HepG2 (cell line): ENCODE measurements around the gene MAGT1. TPM values are rescaled to one million over a fixed set of nuclear protein-coding genes. Genes with fewer than 3 reads are reported as not detected.

Source experiments
- CSRNP2 ChIP-seq: sonication (generic); formaldehyde crosslinking; conservative IDR thresholded peaks from 2 replicates; pipeline ENCODE4 v1.8.0; 2022; ENCODE audit warnings: low read depth, missing genetic modification reagents
- HDAC1 ChIP-seq: sonication (generic); formaldehyde crosslinking; IDR thresholded peaks from 2 replicates; pipeline ENCODE4 v1.5.1; 2020; ENCODE audit warnings: mild to moderate bottlenecking, missing genetic modification reagents
- MLLT10 ChIP-seq: sonication (generic); formaldehyde crosslinking; IDR thresholded peaks from 2 replicates; pipeline ENCODE4 v1.4.0; 2020; ENCODE audit warnings: missing genetic modification reagents
- MTF2 ChIP-seq: sonication (generic); formaldehyde crosslinking; IDR thresholded peaks from 2 replicates; pipeline ENCODE4 v1.5.0; 2020; ENCODE audit warnings: missing genetic modification reagents, borderline replicate concordance
- NFYB ChIP-seq: sonication (generic); formaldehyde crosslinking; IDR thresholded peaks from 2 replicates; pipeline ENCODE4 v1.4.0; 2020; ENCODE audit warnings: missing genetic modification reagents
- PHF8 ChIP-seq: sonication (generic); formaldehyde crosslinking; IDR thresholded peaks from 2 replicates; pipeline ENCODE4 v1.5.0; 2020; ENCODE audit warnings: missing genetic modification reagents
- SALL1 ChIP-seq: sonication (generic); formaldehyde crosslinking; IDR thresholded peaks from 2 replicates; pipeline ENCODE4 v1.8.0; 2022; ENCODE audit warnings: mild to moderate bottlenecking, missing genetic modification reagents
- TCF12 ChIP-seq, 2 experiments: fragments of 450-650 bp in 1 of 2; sonication (generic) in 1 of 2; formaldehyde crosslinking in 1 of 2; IDR thresholded peaks; 2 replicates each; pipeline versions ENCODE4 v1.6.1 to v1.8.0; 2017 to 2022; ENCODE audit warnings: antibody characterized with exemption in 1 of 2, mild to moderate bottlenecking in 1 of 2, missing genetic modification reagents in 1 of 2, moderate library complexity in 1 of 2
- ZNF121 ChIP-seq: sonication (generic); formaldehyde crosslinking; IDR thresholded peaks from 2 replicates; pipeline ENCODE4 v1.5.0; 2020; ENCODE audit warnings: mild to moderate bottlenecking, missing genetic modification reagents
- ZNF296 ChIP-seq: sonication (generic); formaldehyde crosslinking; conservative IDR thresholded peaks from 2 replicates; pipeline ENCODE4 v1.5.0; 2020; ENCODE audit warnings: mild to moderate bottlenecking, missing genetic modification reagents
- ZNF30 ChIP-seq: sonication (generic); formaldehyde crosslinking; IDR thresholded peaks from 2 replicates; pipeline ENCODE4 v1.5.0; 2020; ENCODE audit warnings: mild to moderate bottlenecking, missing genetic modification reagents
- ZNF607 ChIP-seq: sonication (generic); formaldehyde crosslinking; IDR thresholded peaks from 2 replicates; pipeline ENCODE4 v1.5.1; 2020; ENCODE audit warnings: missing genetic modification reagents, mild to moderate bottlenecking, borderline replicate concordance
- ZNF615 ChIP-seq: sonication (generic); formaldehyde crosslinking; IDR thresholded peaks from 2 replicates; pipeline ENCODE4 v1.5.0; 2020; ENCODE audit warnings: mild to moderate bottlenecking, missing genetic modification reagents, borderline replicate concordance
- ZNF775 ChIP-seq: sonication (generic); formaldehyde crosslinking; IDR thresholded peaks from 2 replicates; pipeline ENCODE4 v1.4.0; 2020; ENCODE audit warnings: missing genetic modification reagents, mild to moderate bottlenecking, moderate library complexity, borderline replicate concordance
- ZNF781 ChIP-seq: sonication (generic); formaldehyde crosslinking; IDR thresholded peaks from 2 replicates; pipeline ENCODE4 v1.5.1; 2020; ENCODE audit warnings: borderline replicate concordance, mild to moderate bottlenecking, missing genetic modification reagents; ENCODE audit errors: not compliant biosample characterization
- ZNF850 ChIP-seq: sonication (generic); formaldehyde crosslinking; conservative IDR thresholded peaks from 2 replicates; pipeline ENCODE4 v1.9.0; 2021; ENCODE audit warnings: mild to moderate bottlenecking, missing genetic modification reagents
- polyA plus RNA-seq, 8 experiments: library from polyadenylated mRNA; depleted of rRNA in 3 of 8; stranded (reverse) in 7 of 8; unstranded in 1 of 8; fragments of >200 nt; fragmentation: Illumina TruSeq in 4 of 8; extraction: Trizol in 4 of 8; gene quantifications; 2 replicates each; pipeline versions ENCODE4 v1.2.1 to v1.2.3, GENCODE V29; 2011 to 2016; ENCODE audit warnings: low read depth in 4 of 8, missing spikeins in 1 of 8, mixed read lengths in 1 of 8; ENCODE audit not compliant: insufficient read depth in 1 of 8
- total RNA-seq, 5 experiments: library from RNA; depleted of rRNA; stranded (reverse); fragments of >200 nt; fragmentation: Illumina TruSeq; extraction: Trizol; gene quantifications; 2 replicates each; pipeline ENCODE4 v1.2.3, GENCODE V29; 2016; ENCODE audit warnings: low read depth in 1 of 5
- TF ChIP-seq, protein P1 (sequence below): IDR thresholded peaks from 2 replicates; pipeline ENCODE4 v1.6.1; 2016; ENCODE audit warnings: low read depth, borderline replicate concordance
- TF ChIP-seq, protein P2 (sequence below): sonication (generic); formaldehyde crosslinking; IDR thresholded peaks from 2 replicates; pipeline ENCODE4 v1.5.0; 2020; ENCODE audit warnings: mild to moderate bottlenecking, missing genetic modification reagents, borderline replicate concordance

MAGT1 gene
- total and polyA plus RNA-seq, 2 of the 13 experiments (the other 11 are each of a cell fraction or from before 2014, with no cell fraction given), result 38.0 to 75.0 TPM

DNA sequence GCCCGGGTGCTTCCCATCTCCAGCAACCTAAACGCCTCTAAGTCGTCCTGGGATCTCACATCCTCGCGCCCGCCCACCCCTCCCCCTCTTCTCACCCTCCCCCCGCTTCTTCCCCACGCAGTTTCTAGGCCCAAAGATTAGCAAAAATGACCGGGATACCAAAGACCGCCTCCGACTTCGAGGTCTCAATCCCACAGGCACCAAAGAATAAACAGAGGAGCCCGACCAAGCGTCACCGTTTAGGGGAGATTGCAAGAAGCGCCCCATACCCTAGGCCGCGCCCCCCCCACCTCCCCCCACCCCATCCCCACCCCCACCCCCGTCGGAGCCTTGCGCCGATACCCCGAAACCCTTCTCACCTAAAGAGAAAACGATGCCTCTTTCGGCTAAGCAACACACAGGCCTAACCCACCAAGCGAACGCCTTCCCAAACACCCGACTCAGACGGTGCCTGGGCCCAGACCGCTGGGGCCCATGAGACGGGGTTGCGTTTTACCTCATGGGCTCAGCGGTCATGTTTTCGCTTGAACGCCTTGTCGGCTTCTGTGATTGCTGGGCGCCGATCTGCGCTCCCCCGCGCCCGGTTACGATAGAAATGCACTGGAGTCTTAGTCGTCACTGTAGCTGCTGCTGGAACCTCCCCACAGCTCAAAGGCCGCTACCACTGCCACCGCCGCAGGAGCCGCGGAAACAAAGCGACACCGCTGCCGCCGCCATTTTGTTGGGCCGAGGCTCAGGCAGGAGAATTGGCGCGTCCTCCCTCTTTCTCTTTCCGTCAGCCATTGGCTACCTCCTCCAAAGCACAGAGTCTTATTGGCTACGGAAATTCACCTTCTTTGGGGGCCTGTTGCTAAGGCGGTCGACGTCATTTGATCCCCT lies 109.5 kb downstream of the MAGT1 start, which contains the start of gene ATRX (continued):
- TF ChIP-seq, protein P1, sequence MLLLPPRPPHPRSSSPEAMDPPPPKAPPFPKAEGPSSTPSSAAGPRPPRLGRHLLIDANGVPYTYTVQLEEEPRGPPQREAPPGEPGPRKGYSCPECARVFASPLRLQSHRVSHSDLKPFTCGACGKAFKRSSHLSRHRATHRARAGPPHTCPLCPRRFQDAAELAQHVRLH (CRISPR knock-in tag), result no peak
- peak; percentile 84 for TF ChIP-seq PHF8 (CRISPR knock-in tag)
- no peak for TF ChIP-seq ZNF615 (CRISPR knock-in tag)
- no peak for TF ChIP-seq ZNF121 (CRISPR knock-in tag)
- no peak for TF ChIP-seq ZNF607
- no peak for TF ChIP-seq TCF12 (IDR thresholded peaks at IDR 0.05)
- TF ChIP-seq TCF12 (CRISPR knock-in tag; IDR thresholded peaks at IDR 0.05), result no peak
- no peak for TF ChIP-seq ZNF850 (CRISPR knock-in tag)
- no peak for TF ChIP-seq ZNF775 (CRISPR knock-in tag)
- peak; percentile 75 for TF ChIP-seq NFYB
- TF ChIP-seq ZNF781 (CRISPR knock-in tag), result no peak
- no peak for TF ChIP-seq CSRNP2
- TF ChIP-seq ZNF296, result no peak
- TF ChIP-seq ZNF30 (CRISPR knock-in tag), result no peak
- TF ChIP-seq SALL1 (CRISPR knock-in tag), result peak; percentile 45; the same call in 1 of the 2 replicates
- TF ChIP-seq MTF2 (CRISPR knock-in tag), result no peak
- TF ChIP-seq MLLT10 (CRISPR knock-in tag), result no peak
- peak; percentile 47; the same call in 1 of the 2 replicates for TF ChIP-seq HDAC1 (CRISPR knock-in tag)
- TF ChIP-seq, protein P2, sequence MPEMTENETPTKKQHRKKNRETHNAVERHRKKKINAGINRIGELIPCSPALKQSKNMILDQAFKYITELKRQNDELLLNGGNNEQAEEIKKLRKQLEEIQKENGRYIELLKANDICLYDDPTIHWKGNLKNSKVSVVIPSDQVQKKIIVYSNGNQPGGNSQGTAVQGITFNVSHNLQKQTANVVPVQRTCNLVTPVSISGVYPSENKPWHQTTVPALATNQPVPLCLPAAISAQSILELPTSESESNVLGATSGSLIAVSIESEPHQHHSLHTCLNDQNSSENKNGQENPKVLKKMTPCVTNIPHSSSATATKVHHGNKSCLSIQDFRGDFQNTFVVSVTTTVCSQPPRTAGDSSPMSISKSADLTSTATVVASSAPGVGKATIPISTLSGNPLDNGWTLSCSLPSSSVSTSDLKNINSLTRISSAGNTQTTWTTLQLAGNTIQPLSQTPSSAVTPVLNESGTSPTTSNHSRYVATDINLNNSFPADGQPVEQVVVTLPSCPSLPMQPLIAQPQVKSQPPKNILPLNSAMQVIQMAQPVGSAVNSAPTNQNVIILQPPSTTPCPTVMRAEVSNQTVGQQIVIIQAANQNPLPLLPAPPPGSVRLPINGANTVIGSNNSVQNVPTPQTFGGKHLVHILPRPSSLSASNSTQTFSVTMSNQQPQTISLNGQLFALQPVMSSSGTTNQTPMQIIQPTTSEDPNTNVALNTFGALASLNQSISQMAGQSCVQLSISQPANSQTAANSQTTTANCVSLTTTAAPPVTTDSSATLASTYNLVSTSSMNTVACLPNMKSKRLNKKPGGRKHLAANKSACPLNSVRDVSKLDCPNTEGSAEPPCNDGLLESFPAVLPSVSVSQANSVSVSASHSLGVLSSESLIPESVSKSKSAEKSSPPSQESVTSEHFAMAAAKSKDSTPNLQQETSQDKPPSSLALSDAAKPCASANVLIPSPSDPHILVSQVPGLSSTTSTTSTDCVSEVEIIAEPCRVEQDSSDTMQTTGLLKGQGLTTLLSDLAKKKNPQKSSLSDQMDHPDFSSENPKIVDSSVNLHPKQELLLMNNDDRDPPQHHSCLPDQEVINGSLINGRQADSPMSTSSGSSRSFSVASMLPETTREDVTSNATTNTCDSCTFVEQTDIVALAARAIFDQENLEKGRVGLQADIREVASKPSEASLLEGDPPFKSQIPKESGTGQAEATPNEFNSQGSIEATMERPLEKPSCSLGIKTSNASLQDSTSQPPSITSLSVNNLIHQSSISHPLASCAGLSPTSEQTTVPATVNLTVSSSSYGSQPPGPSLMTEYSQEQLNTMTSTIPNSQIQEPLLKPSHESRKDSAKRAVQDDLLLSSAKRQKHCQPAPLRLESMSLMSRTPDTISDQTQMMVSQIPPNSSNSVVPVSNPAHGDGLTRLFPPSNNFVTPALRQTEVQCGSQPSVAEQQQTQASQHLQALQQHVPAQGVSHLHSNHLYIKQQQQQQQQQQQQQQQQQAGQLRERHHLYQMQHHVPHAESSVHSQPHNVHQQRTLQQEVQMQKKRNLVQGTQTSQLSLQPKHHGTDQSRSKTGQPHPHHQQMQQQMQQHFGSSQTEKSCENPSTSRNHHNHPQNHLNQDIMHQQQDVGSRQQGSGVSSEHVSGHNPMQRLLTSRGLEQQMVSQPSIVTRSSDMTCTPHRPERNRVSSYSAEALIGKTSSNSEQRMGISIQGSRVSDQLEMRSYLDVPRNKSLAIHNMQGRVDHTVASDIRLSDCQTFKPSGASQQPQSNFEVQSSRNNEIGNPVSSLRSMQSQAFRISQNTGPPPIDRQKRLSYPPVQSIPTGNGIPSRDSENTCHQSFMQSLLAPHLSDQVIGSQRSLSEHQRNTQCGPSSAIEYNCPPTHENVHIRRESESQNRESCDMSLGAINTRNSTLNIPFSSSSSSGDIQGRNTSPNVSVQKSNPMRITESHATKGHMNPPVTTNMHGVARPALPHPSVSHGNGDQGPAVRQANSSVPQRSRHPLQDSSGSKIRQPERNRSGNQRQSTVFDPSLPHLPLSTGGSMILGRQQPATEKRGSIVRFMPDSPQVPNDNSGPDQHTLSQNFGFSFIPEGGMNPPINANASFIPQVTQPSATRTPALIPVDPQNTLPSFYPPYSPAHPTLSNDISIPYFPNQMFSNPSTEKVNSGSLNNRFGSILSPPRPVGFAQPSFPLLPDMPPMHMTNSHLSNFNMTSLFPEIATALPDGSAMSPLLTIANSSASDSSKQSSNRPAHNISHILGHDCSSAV, result no peak
